ENCODE results near the gene CEP104.

Gene CEP104

GRCh38 chr1:3864884-3865283, 7.9 kb upstream of the CEP104 start:
- DNase-seq, result no peak

- DNase-seq, result no peak
Observed at GRCh38 chr1:3863231-3863935, 6.4 kb upstream of the CEP104 start.

DNA sequence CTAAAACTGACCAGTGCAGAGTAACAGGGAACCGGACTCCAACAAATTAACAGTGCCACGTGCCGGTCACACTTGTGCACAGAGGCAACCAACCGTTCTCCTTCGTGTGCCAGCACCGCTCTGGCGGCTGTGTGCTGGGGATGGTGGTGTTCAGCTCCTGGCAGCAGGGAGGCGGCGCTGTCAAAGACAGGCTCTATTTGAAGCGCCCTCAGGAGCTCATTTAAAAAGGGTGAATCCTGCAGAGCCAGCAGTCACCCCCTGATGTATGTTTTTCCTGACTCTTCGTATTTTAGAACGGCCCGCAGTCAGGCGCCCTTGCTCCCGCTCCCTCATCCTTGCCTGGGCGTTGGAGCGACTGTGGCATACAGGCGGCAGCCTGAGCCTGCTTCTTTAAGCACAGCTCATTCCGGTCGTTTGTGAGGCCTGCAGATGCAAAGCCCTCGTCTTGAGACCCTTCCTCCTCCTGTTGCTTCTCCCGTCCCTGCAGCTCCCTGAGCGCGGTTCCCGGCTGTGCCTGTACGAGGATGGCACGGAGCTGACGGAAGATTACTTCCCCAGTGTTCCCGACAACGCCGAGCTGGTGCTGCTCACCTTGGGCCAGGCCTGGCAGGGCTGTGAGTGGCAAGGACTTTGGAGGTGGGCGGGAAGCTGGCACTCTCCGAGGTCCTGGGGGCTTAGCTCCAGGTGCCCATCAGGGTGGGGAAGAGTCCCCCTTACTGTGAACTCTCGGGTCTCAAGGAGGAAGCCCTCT, 1.4 kb upstream of the CEP104 start:
- no peak for DNase-seq

DNA sequence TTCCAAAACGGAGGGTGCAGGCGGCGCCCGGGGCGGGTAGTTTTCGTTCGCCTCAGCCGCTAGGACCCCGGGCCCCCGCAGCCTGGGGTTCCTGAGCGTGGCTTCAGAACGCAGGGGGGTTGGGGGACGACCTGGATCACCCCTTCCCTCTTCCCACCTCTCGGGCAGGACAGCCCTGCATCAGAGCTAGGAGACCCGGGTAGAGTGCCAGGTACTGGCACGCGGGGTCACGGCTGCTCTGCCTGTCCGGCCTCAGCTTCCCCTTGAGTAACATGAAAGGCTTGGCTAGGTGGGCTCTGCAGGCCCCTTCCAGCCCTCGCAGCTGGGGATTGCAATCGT, 749 bp upstream of the CEP104 start:
- DNase-seq, result no peak

DNA sequence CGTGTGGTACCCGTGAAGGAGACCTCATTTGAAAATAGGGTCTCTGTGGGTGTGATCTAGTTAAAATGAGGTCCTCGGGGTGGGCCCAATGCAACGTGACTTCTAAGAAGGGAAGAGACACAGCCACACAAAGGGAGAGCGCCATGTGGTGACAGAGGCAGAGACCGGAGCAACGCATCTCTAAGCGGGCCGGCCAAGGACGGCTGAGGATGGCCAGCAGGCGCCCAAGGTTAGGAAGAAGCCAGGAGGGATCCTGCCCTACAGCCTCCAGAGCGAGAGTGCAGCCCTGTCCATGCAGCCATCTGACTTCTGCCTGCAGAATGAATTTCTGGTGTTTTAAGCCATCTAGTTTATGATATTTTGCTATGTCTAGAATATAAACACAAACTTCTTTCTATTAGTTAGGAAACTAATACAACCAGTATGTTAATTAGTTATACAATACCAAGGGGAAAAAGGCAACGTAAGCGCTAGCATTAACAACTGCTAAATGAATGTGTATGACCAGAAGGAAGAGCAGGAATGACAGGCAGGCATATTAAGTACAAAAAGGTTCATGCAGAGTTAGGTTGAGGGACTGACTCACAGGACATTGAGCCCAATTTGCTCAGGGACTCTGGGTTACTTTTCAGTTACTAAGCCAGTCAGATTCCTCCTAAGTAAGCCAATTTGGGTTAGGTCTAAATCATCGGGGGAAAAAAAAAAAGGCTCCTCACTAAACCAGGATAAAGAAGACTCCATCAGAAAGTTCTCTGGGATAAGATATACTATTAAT, 4.1 kb downstream of the CEP104 start:
- DNase-seq, result no peak

DNA sequence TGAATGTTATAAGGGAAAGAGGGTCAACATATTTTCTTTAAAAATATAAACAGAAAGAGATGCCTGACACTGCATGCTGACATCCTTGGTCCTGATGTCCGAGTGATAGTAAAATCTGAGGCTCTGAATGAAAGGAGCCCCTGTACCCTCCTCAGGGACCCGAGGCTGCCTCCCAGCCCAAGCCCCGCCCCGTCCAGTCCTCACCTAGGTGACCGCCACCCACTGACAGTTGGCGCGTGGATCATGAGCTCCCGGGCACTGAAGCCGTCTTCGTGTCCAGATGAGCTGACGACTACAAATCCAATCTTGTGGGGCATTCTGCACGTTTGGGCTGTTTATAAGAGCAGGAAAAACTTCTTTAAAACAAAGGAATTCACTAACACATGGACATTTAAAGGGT, 4.9 kb downstream of the CEP104 start:
- no peak for DNase-seq

- DNase-seq, result no peak
Observed at GRCh38 chr1:3851292-3851691, 5.7 kb downstream of the CEP104 start.

- DNase-seq, result no peak
Observed at GRCh38 chr1:3850857-3851256, 6.2 kb downstream of the CEP104 start.

GRCh38 chr1:3847081-3847480, 9.9 kb downstream of the CEP104 start:
- no peak for DNase-seq

GRCh38 chr1:3846541-3846940, 10.5 kb downstream of the CEP104 start:
- DNase-seq, result no peak

DNA sequence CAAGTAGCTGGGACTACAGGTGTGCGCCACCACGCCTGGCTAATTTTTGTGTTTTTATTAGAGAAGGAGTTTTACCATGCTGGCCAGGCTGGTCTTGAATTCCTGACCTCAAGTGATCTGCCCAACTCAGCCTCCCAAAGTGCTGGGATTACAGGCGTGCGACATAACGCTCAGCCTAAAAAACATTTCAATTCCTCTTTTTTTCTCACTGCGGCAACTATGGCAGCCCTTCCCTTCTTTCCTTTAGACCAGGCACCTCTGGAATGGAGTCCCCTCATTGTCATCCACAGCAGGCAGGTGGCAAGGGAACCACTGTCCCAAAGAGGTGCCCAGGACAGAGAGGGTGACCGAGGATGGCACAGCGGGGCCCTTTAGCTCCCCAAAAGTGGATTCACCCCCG, 14.1 kb downstream of the CEP104 start:
- DNase-seq, result no peak

- DNase-seq, result no peak
Observed at GRCh38 chr1:3841491-3841890, 15.5 kb downstream of the CEP104 start.

- no peak for DNase-seq
Observed at GRCh38 chr1:3838788-3839187, 18.2 kb downstream of the CEP104 start.

DNA sequence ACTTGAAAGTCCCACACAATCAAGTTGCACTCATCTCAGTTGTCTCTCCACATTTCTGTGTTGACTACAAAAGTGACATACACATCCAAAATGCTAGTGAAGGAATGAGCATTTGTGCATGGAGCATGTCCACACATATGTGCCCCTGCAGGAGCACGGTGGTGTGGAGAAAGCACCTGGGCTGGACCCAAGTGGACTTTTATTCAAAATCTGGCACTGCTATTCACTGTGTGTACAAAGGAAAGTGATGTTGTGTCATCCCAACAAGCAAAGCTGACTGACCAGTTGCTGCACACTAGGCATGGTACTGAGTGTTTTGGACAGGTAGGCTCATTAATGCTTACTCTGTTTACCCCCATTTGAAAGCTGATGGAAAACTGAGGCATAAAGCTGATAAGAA, 19.3 kb downstream of the CEP104 start:
- no peak for DNase-seq

- DNase-seq, result no peak
Observed at GRCh38 chr1:3837200-3837599, 19.8 kb downstream of the CEP104 start.

DNA sequence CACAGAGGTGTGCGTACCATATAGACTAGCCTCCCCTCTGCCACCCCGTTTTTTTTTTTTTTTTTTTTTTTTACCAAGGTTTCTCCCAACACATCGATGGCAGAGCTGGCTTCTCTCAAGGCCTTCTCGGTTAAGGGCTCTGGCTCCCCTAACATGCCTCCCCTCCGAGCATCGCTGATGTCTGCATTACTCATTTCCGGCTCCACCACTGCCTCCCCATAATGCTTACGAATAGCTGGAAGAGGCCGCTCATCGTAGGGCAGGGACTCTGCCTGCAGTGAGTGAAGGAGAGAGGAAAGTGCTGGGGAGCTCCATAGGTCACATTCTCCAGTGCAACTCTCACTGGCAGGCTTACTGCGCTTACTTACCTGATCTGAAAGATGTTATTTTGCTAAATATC, 20.6 kb downstream of the CEP104 start:
- no peak for DNase-seq

GRCh38 chr1:3834701-3835100, 22.3 kb downstream of the CEP104 start:
- no peak for DNase-seq

- no peak for DNase-seq
Observed at GRCh38 chr1:3831689-3832088, 25.3 kb downstream of the CEP104 start.

GRCh38 chr1:3828391-3828790, 28.6 kb downstream of the CEP104 start:
- DNase-seq, result no peak

DNA sequence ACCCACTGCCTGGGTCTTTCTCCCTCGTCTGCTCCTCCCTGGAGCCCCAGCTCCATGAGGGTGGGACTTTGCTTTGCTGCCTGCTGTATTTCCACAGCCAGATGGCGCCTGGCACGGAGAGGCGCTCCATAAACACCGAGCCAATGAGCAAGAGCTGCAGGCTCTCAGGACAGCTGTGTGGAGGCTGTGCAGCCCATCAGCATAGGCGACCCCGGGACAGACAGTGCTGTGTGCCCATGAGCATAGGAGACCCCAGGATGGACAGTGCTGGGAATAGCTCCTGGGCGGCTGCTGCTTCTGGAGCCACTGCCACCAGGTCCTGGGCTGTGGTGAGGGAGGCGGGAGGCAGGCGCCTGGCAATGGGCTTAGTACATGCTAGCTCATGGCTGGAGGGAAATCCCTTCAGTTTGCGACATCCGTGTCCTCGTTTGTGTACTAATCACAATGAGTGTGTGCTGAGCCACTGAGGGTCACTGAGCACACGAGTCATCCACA, 29.2 kb downstream of the CEP104 start:
- DNase-seq, result no peak

DNA sequence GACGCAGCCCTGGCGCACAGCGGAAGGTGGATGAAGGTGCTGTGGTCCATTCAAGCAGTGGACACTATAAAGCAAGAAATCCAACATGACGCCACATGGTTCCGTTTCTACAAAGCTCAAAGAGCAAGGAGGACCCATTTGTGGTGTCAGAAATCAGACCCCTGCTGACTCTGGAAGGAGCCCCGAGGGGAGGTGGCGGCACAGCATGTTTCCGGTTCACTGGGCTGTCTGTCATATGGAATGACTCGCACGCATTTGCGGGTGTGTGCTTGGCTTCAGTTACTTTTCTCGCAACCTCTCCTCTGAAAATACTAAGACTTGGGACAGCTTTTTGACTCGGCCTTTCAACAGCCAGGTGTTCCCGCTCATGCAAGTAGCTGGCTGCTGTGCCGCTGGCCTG, 31.7 kb downstream of the CEP104 start:
- no peak for DNase-seq

DNA sequence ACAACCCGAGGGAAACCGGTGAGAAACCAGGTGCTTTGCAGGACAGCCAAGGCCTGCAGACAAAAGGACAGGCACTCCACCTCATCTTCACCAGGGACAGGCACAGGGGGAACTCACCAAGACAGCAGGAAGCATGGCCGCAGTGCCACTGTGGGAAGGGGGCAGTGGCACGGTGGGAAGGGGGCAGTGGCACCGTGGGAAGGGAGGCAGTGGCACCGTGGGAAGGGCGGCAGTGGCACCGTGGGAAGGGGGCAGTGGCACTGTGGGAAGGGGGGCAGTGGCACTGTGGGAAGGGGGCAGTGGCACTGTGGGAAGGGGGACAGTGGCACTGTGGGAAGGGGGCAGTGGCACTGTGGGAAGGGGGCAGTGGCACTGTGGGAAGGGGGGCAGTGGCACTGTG, 32.4 kb downstream of the CEP104 start:
- DNase-seq, result no peak

GRCh38 chr1:3822421-3822820, 34.6 kb downstream of the CEP104 start:
- DNase-seq, result no peak

DNA sequence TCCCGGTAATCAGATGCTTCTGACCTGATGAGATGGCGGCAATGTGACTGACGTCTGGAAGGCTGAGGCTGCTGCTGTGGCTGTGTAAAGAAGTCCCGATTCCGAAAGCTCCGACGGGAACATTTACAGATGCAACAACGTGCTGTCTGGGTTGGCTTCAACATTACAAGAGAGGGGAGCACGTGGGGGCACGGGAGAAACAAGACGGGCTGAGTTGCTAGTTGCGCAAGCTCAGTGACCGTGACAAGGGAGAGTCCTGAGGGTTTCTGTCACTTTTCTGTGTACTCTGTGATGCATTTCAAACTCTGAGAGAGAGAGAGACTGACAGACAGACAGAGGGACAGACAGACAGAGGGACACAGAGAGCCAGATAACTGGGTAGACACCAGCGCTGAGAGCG, 35.1 kb downstream of the CEP104 start:
- no peak for DNase-seq
